B cell (primary cell): Measurements from ENCODE around the gene TEC.

ENCODE experiments used
- EZH2 ChIP-seq: IDR thresholded peaks from 2 replicates; pipeline ENCODE4 v1.6.1; 2012; ENCODE audit warnings: borderline replicate concordance, low read depth, mild to moderate bottlenecking, moderate library complexity, low read length; ENCODE audit not compliant: insufficient read depth, poor library complexity, severe bottlenecking
- TF ChIP-seq, protein P1 (sequence below): fragments of 200-600 bp; IDR thresholded peaks from one replicate; pipeline ENCODE4 v1.8.0; 2022; ENCODE audit warnings: antibody characterized with exemption, mild to moderate bottlenecking

DNA sequence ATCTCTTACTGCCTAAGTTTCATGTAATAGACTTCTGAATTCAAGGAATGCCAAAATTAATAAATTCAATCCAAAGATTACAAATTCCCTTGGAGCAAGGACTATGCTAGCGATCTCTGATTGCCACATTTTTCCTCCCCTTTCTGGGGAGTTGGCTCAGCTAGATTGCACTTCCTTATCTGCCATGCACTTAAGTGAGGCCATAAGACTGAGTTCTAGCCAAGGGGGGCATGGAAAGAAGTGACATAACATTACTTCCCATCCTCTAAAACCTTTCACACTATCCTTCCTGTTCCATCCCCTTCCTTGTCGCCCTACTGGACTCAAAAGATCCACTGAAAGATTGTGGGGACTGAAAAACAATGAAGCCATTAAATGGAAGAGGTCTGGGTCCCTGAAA is 81.8 kb downstream of the TEC start:
- TF ChIP-seq EZH2, result no peak
- TF ChIP-seq, protein P1, sequence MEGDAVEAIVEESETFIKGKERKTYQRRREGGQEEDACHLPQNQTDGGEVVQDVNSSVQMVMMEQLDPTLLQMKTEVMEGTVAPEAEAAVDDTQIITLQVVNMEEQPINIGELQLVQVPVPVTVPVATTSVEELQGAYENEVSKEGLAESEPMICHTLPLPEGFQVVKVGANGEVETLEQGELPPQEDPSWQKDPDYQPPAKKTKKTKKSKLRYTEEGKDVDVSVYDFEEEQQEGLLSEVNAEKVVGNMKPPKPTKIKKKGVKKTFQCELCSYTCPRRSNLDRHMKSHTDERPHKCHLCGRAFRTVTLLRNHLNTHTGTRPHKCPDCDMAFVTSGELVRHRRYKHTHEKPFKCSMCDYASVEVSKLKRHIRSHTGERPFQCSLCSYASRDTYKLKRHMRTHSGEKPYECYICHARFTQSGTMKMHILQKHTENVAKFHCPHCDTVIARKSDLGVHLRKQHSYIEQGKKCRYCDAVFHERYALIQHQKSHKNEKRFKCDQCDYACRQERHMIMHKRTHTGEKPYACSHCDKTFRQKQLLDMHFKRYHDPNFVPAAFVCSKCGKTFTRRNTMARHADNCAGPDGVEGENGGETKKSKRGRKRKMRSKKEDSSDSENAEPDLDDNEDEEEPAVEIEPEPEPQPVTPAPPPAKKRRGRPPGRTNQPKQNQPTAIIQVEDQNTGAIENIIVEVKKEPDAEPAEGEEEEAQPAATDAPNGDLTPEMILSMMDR, result no peak
